B cell (primary cell): ENCODE measurements around the gene HLA-G.
"Not testable (repeated sequence)": the region's sequence is repeated elsewhere in the genome, so short reads cannot be mapped to it uniquely, and the experiment has no call there.

ENCODE experiments used
- EZH2 ChIP-seq: IDR thresholded peaks from 2 replicates; pipeline ENCODE4 v1.6.1; 2012; ENCODE audit warnings: borderline replicate concordance, low read depth, mild to moderate bottlenecking, moderate library complexity, low read length; ENCODE audit not compliant: insufficient read depth, poor library complexity, severe bottlenecking
- TF ChIP-seq, protein P1 (sequence below): fragments of 200-600 bp; IDR thresholded peaks from one replicate; pipeline ENCODE4 v1.8.0; 2022; ENCODE audit warnings: antibody characterized with exemption, mild to moderate bottlenecking

DNA sequence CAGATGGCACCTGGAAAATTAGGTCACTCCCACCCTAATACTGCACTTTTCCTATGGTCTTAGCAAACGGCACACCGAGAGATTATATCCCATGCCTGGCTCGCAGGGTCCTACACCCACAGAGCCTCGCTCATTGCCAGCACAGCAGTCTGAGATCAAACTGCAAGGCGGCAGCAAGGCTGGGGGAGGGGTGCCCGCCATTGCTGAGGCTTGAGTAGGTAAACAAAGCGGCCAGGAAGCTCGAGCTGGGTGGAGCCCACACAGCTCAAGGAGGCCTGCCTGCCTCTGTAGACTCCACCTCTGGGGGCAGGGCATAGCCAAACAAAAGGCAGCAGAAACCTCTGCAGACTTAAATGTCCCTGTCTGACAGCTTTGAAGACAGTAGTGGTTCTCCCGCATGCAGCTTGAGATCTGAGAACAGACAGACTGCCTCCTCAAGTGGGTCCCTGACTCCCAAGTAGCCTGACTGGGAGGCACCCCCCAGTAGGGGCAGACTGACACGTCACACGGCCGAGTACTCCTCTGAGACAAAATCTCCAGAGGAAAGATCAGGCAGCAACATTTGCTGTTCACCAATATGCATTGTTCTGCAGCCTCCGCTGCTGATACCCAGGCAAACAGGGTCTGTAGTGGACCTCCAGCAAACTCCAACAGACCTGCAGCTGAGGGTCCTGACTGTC, 47.5 kb upstream of the HLA-G start:
- TF ChIP-seq, protein P1, sequence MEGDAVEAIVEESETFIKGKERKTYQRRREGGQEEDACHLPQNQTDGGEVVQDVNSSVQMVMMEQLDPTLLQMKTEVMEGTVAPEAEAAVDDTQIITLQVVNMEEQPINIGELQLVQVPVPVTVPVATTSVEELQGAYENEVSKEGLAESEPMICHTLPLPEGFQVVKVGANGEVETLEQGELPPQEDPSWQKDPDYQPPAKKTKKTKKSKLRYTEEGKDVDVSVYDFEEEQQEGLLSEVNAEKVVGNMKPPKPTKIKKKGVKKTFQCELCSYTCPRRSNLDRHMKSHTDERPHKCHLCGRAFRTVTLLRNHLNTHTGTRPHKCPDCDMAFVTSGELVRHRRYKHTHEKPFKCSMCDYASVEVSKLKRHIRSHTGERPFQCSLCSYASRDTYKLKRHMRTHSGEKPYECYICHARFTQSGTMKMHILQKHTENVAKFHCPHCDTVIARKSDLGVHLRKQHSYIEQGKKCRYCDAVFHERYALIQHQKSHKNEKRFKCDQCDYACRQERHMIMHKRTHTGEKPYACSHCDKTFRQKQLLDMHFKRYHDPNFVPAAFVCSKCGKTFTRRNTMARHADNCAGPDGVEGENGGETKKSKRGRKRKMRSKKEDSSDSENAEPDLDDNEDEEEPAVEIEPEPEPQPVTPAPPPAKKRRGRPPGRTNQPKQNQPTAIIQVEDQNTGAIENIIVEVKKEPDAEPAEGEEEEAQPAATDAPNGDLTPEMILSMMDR = not testable (repeated sequence)
- TF ChIP-seq EZH2 = not testable (repeated sequence)
